Stimulated activated CD4-positive, alpha-beta T cell treated with anti-CD3 and anti-CD28 coated beads, Interleukin-4, amount 100 ng/mL, for 48 hours (primary cell): Measurements from ENCODE around the gene NOP10.
"Not testable (repeated sequence)": the region's sequence is repeated elsewhere in the genome, so short reads cannot be mapped to it uniquely, and the experiment has no call there.

Experiments used
- DNase-seq, 2 donors: peaks; one replicate each; pipeline ENCODE4 v3.0.0-alpha.2; 2020; ENCODE audit warnings: low read depth in 2 of 2

NOP10 gene

GRCh38 chr15:34358948-34359347 lies 16.0 kb upstream of the NOP10 start:
- no peak for DNase-seq

- DNase-seq: no peak
These were observed 15.4 kb upstream of the NOP10 start for GRCh38 chr15:34358367-34358766.

- no peak for DNase-seq
These were observed 14.7 kb upstream of the NOP10 start for GRCh38 chr15:34357653-34358052.

GRCh38 chr15:34355241-34355640 lies 12.3 kb upstream of the NOP10 start:
- no peak for DNase-seq

GRCh38 chr15:34354286-34354685 lies 11.3 kb upstream of the NOP10 start:
- DNase-seq: no peak

GRCh38 chr15:34353627-34354026 lies 10.7 kb upstream of the NOP10 start:
- DNase-seq: no peak

GRCh38 chr15:34352996-34353395 lies 10.1 kb upstream of the NOP10 start:
- DNase-seq: not testable (repeated sequence)

- no peak for DNase-seq
These were observed 6.8 kb upstream of the NOP10 start for GRCh38 chr15:34349769-34350168.

GRCh38 chr15:34348735-34349300 lies 5.9 kb upstream of the NOP10 start:
- DNase-seq: no peak

- no peak for DNase-seq
These were observed 5.2 kb upstream of the NOP10 start for GRCh38 chr15:34347951-34348638.

- not testable (repeated sequence) for DNase-seq
These were observed 661 bp downstream of the NOP10 start for GRCh38 chr15:34342213-34342736.

- no peak for DNase-seq
These were observed 1.3 kb downstream of the NOP10 start for GRCh38 chr15:34341381-34342212.

GRCh38 chr15:34339946-34340345 lies 3.0 kb downstream of the NOP10 start:
- DNase-seq: no peak

GRCh38 chr15:34338347-34338746 lies 4.6 kb downstream of the NOP10 start:
- DNase-seq: no peak

GRCh38 chr15:34337557-34338306 lies 5.2 kb downstream of the NOP10 start, which contains the start of gene SLC12A6:
TSS of gene SLC12A6 (minus strand) at chr15:34337781. CDS start at chr15:34336680, 1,101 bp downstream.
- DNase-seq: peak; percentile 87 to 89

GRCh38 chr15:34336991-34337556 lies 5.9 kb downstream of the NOP10 start:
- no peak for DNase-seq

GRCh38 chr15:34336231-34336990 lies 6.5 kb downstream of the NOP10 start:
- no peak for DNase-seq

- DNase-seq: no peak
These were observed 7.5 kb downstream of the NOP10 start for GRCh38 chr15:34335176-34336032.

GRCh38 chr15:34334672-34335071 lies 8.3 kb downstream of the NOP10 start:
- DNase-seq: no peak
